A549 (cell line): Measurements from ENCODE around the gene CNTNAP2. TPM values are rescaled to one million over a fixed set of nuclear protein-coding genes. Genes with fewer than 3 reads are reported as not detected.

Source experiments
- ATAC-seq, 2 experiments: fragments of 200-7000 bp in 1 of 2; fragments of >200 bp in 1 of 2; cut with Nextera tagmentation in 1 of 2; cut with Tn5 transposase in 1 of 2; 3 replicates each; pipeline versions ENCODE4 v1.8.0 to v1.9.1; 2018 to 2020; ENCODE audit warnings: mild to moderate bottlenecking in 1 of 2, moderate library complexity in 1 of 2
- CTCF ChIA-PET: fragments of 300-600 bp; sonication (Branson Sonifier 250); formaldehyde crosslinking; extraction: SDS; loops from one replicate; lab custom pipeline; 2021; ENCODE audit warnings: antibody characterized with exemption, inconsistent platforms; lab: Yijun Ruan, JAX
- POLR2A ChIA-PET: fragments of 350-600 bp; formaldehyde crosslinking; extraction: SDS; loops from one replicate; lab custom pipeline; 2021; ENCODE audit warnings: antibody characterized with exemption, inconsistent platforms; lab: Yijun Ruan, JAX
- DNase-seq, 2 experiments: peaks; one replicate each; pipeline versions ENCODE4 v3.0.0 to v3.0.0-alpha.2; 2011 to 2016; ENCODE audit warnings: low read depth in 1 of 2, low spot score in 1 of 2
- FAIRE-seq: peaks from 2 replicates; lab custom pipeline; 2011; peaks lifted over from hg19 to GRCh38; lab: Jason Lieb, UNC
- H3K27ac ChIP-seq, 2 experiments: fragments of >200 bp; sonication (Bioruptor Twin); formaldehyde crosslinking; 3 replicates each; pipeline ENCODE4 v1.5.1; 2016 to 2017
- H3K4me1 ChIP-seq: fragments of >200 bp; sonication (Bioruptor Twin); formaldehyde crosslinking; 3 replicates; pipeline ENCODE4 v1.6.1; 2016
- H3K4me2 ChIP-seq: fragments of >200 bp; sonication (Bioruptor Twin); formaldehyde crosslinking; 3 replicates; pipeline ENCODE4 v1.6.1; 2016
- H3K4me3 ChIP-seq: fragments of >200 bp; sonication (Bioruptor Twin); formaldehyde crosslinking; 3 replicates; pipeline ENCODE4 v1.5.1; 2016
- H3K9me3 ChIP-seq: fragments of >200 bp; sonication (Bioruptor Twin); formaldehyde crosslinking; 3 replicates; pipeline ENCODE4 v1.6.1; 2016
- BHLHE40 ChIP-seq: IDR thresholded peaks from 2 replicates; pipeline ENCODE4 v1.6.1; 2012; ENCODE audit warnings: low read depth, low read length, inconsistent platforms
- CBX2 ChIP-seq: fragments of 200-600 bp; sonication (generic); IDR thresholded peaks from 2 replicates; pipeline ENCODE4 v1.6.1; 2016; ENCODE audit warnings: low read depth, mild to moderate bottlenecking, borderline replicate concordance
- CBX8 ChIP-seq: fragments of 200-600 bp; sonication (generic); IDR thresholded peaks from 2 replicates; pipeline ENCODE4 v1.6.1; 2016
- CEBPB ChIP-seq, 2 experiments: fragments of >200 bp in 1 of 2; sonication (Bioruptor Twin) in 1 of 2; formaldehyde crosslinking in 1 of 2; IDR thresholded peaks; 2 replicates each; pipeline ENCODE4 v1.6.1; 2012 to 2016
- CHD4 ChIP-seq: fragments of 200-600 bp; sonication (generic); IDR thresholded peaks from 2 replicates; pipeline ENCODE4 v1.6.1; 2016; ENCODE audit warnings: antibody characterized with exemption, mild to moderate bottlenecking, borderline replicate concordance
- EHF ChIP-seq: fragments of 250-450 bp; sonication (Bioruptor Pico); IDR thresholded peaks from 2 replicates; pipeline ENCODE4 v1.5.0; 2020; ENCODE audit warnings: mild to moderate bottlenecking
- ESRRA ChIP-seq: fragments of 150-350 bp; IDR thresholded peaks from 2 replicates; pipeline ENCODE4 v1.6.1; 2014; ENCODE audit warnings: mild to moderate bottlenecking, low read length, borderline replicate concordance
- FOSB ChIP-seq: fragments of 250-450 bp; sonication (Bioruptor Pico); IDR thresholded peaks from 2 replicates; pipeline ENCODE4 v1.5.0; 2020; ENCODE audit warnings: mild to moderate bottlenecking, moderate library complexity
- FOXS1 ChIP-seq: fragments of 250-450 bp; sonication (Bioruptor Pico); IDR thresholded peaks from 2 replicates; pipeline ENCODE4 v1.5.0; 2020; ENCODE audit warnings: mild to moderate bottlenecking, moderate library complexity
- HDAC2 ChIP-seq: fragments of 200-600 bp; sonication (generic); IDR thresholded peaks from 2 replicates; pipeline ENCODE4 v1.6.1; 2016
- HEYL ChIP-seq: fragments of 250-450 bp; sonication (Bioruptor Pico); IDR thresholded peaks from 2 replicates; pipeline ENCODE4 v1.8.0; 2021; ENCODE audit warnings: mild to moderate bottlenecking, moderate library complexity
- HOXB5 ChIP-seq: fragments of 250-450 bp; sonication (Bioruptor Pico); IDR thresholded peaks from 2 replicates; pipeline ENCODE4 v1.5.0; 2020; ENCODE audit warnings: mild to moderate bottlenecking, moderate library complexity
- JUNB ChIP-seq: fragments of >200 bp; sonication (Bioruptor Twin); formaldehyde crosslinking; IDR thresholded peaks from 2 replicates; pipeline ENCODE4 v1.6.1; 2016
- MAFK ChIP-seq: fragments of 450-650 bp; IDR thresholded peaks from 2 replicates; pipeline ENCODE4 v1.6.1; 2014; ENCODE audit not compliant: partially characterized antibody
- MYC ChIP-seq: IDR thresholded peaks from 2 replicates; pipeline ENCODE4 v1.6.1; 2012; ENCODE audit warnings: mild to moderate bottlenecking, inconsistent platforms, low read length, improper control_type of control experiment, borderline replicate concordance
- NFE2L2 ChIP-seq: fragments of 150-350 bp; conservative IDR thresholded peaks from 2 replicates; pipeline ENCODE4 v1.6.1; 2014; ENCODE audit warnings: low read length
- NPAS2 ChIP-seq: fragments of 250-450 bp; sonication (Bioruptor Pico); IDR thresholded peaks from 2 replicates; pipeline ENCODE4 v1.8.0; 2022; ENCODE audit warnings: mild to moderate bottlenecking, moderate library complexity, borderline replicate concordance
- POLR2AphosphoS2 ChIP-seq: conservative IDR thresholded peaks from 2 replicates; pipeline ENCODE4 v1.6.1; 2012; ENCODE audit warnings: low read length, improper control_type of control experiment, inconsistent platforms
- RFX5 ChIP-seq: fragments of 450-650 bp; IDR thresholded peaks from 2 replicates; pipeline ENCODE4 v1.7.1; 2014; ENCODE audit warnings: antibody characterized with exemption, mild to moderate bottlenecking, moderate library complexity
- SREBF2 ChIP-seq: fragments of 450-650 bp; IDR thresholded peaks from 2 replicates; pipeline ENCODE4 v1.6.1; 2014; ENCODE audit warnings: mild to moderate bottlenecking, moderate library complexity
- TP53 ChIP-seq: fragments of 250-450 bp; sonication (Bioruptor Pico); IDR thresholded peaks from 2 replicates; pipeline ENCODE4 v1.5.0; 2021; ENCODE audit warnings: mild to moderate bottlenecking, moderate library complexity
- ZC3H11A ChIP-seq: fragments of 450-650 bp; IDR thresholded peaks from 2 replicates; pipeline ENCODE4 v1.6.1; 2014; ENCODE audit warnings: antibody characterized with exemption, mild to moderate bottlenecking
- ZNF302 ChIP-seq: fragments of 250-450 bp; sonication (Bioruptor Pico); IDR thresholded peaks from 2 replicates; pipeline ENCODE4 v1.9.0; 2021; ENCODE audit warnings: inconsistent platforms, mild to moderate bottlenecking, moderate library complexity
- WGBS: methylation state at CpG from one replicate; pipeline ENCODE4 v1.1.6; 2017; ENCODE audit errors: missing lambda C conversion rate; 5-methylcytosine and 5-hydroxymethylcytosine counted together
- polyA plus RNA-seq, 4 experiments: library from polyadenylated mRNA; depleted of rRNA in 3 of 4; stranded (reverse); fragments of >200 nt; fragmentation: RNase III in 1 of 4; extraction: RNeasy Plus Mini Kit Qiagen cat#74134 plus additional on column Dnase treatment in 1 of 4; gene quantifications; 2 replicates in 3 of 4; 3 replicates in 1 of 4; pipeline ENCODE4 v1.2.3, GENCODE V29; 2011 to 2017
- TF ChIP-seq, protein P1 (sequence below): fragments of 450-650 bp; IDR thresholded peaks from 2 replicates; pipeline ENCODE4 v1.6.1; 2014; ENCODE audit warnings: antibody characterized with exemption
- TF ChIP-seq, protein P2 (sequence below): fragments of >200 bp; sonication (Bioruptor Twin); formaldehyde crosslinking; IDR thresholded peaks from 2 replicates; pipeline ENCODE4 v1.6.1; 2016
- TF ChIP-seq, protein P3 (sequence below): fragments of 250-450 bp; sonication (Bioruptor Pico); IDR thresholded peaks from 2 replicates; pipeline ENCODE4 v1.5.0; 2020; ENCODE audit warnings: low read depth, mild to moderate bottlenecking, moderate library complexity
- TF ChIP-seq, protein P4 (sequence below): IDR thresholded peaks from 2 replicates; pipeline ENCODE4 v1.6.1; 2012; ENCODE audit warnings: low read depth, borderline replicate concordance

Gene CNTNAP2
- polyA plus RNA-seq, 2 of the 4 experiments (the other 2 are of a cell fraction): 0.05 to 0.13 TPM

DNA sequence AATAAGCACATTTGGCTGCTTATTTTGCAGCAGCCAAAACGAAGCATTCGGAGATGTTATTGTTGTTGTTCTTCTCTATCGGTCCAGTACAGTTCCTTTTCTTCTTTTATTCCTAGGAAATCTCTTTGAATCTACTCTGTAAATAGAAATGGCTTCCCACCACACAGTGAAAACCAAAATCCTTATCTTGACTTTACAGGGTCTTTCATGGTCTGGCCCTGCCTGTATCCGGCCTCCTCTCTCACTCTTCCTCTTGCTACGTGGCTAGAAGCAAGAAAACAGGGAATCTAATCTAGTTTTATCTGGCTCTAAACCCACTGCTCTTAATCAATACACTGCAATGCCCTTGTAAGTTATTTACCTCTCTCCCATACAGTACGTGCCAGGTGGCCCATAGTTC lies 1547.9 kb downstream of the CNTNAP2 start:
- Histone ChIP-seq H3K27ac (no peak overlapping the region), H3K4me2 (no peak overlapping the region), H3K9me3 (no peaks in the 10 kb centered on the region), H3K4me1 (no peaks in the 10 kb centered on the region), H3K4me3 (no peak overlapping the region)
- FAIRE-seq: no peak
- no peak for ATAC-seq
- TF ChIP-seq, protein P1, sequence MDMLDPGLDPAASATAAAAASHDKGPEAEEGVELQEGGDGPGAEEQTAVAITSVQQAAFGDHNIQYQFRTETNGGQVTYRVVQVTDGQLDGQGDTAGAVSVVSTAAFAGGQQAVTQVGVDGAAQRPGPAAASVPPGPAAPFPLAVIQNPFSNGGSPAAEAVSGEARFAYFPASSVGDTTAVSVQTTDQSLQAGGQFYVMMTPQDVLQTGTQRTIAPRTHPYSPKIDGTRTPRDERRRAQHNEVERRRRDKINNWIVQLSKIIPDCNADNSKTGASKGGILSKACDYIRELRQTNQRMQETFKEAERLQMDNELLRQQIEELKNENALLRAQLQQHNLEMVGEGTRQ: no peak
- TF ChIP-seq TP53 (CRISPR knock-in tag) (no peak), CEBPB (IDR thresholded peaks at IDR 0.05) (no peak), HEYL (CRISPR knock-in tag) (no peak)
- ChIA-PET CTCF (interaction anchor here (0.6 kb wide), 1 partner anchor 425 kb away, joined by 3 read pairs; no protein-coding TSS in a partner anchor), POLR2A (no interaction called here)
- no peak for DNase-seq
- 16% methylated on average over 6 of the region's 6 CpGs for WGBS

DNA sequence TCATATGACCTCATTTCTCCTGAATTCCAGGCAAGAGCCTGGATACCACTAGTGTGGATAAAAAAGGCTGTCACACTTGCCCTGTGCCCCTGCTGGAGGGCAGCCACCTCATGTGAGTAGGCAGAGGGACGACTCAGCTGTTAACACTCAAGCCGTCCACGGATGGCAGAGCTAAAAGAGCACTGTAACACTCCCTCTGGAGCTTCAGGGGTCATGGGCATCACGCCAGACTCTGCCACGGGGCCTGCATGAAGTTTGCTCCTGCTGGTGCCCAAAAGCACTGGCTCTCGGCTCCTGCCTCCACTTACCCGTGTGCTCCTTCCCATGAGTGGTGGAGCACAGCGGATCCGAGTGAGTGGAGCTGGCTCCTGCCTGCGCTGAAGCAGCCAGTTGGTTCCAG lies 1554.2 kb downstream of the CNTNAP2 start:
- H3K4me2 ChIP-seq: no peak overlapping the region
- WGBS: 21% methylated on average over 7 of the region's 10 CpGs
- FAIRE-seq (no peak), ATAC-seq (no peak), DNase-seq (no peak)
- POLR2A ChIA-PET: no interaction called here
- no peak overlapping the region for H3K27ac ChIP-seq
- H3K4me1 ChIP-seq: no peaks in the 10 kb centered on the region
- H3K4me3 ChIP-seq: no peak overlapping the region
- no peaks in the 10 kb centered on the region; the same call in 2 of the 3 replicates for H3K9me3 ChIP-seq
- CTCF ChIA-PET: no interaction called here
- TF ChIP-seq HOXB5 (CRISPR knock-in tag): no peak
- no peak for TF ChIP-seq CBX8
- no peak for TF ChIP-seq JUNB
- TF ChIP-seq RFX5: no peak
- no peak for TF ChIP-seq FOXS1
- no peak for TF ChIP-seq FOSB (CRISPR knock-in tag)
- no peak for TF ChIP-seq BHLHE40
- TF ChIP-seq NFE2L2: no peak
- no peak for TF ChIP-seq EHF (CRISPR knock-in tag)
- no peak for TF ChIP-seq MAFK
- no peak for TF ChIP-seq TP53 (CRISPR knock-in tag)

DNA sequence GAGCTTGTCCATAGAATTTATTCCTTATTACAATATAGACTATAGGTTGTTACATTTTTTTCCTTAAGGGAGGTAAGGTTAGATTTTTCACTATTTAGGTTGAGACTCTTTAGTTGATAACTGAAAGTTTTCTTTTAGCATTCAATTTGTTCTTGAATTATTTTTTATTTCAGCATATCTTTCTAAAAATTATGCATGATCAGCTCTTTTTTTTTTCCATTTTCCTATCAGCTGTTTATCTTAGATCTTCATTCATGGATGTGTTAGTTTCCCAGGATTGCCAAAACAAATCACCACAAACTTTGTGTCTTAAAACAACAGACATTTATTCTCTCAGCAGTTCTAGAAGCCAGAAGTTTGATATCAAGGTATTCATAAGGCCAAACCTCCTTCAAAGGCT lies 1558.1 kb downstream of the CNTNAP2 start:
- TF ChIP-seq, protein P2, sequence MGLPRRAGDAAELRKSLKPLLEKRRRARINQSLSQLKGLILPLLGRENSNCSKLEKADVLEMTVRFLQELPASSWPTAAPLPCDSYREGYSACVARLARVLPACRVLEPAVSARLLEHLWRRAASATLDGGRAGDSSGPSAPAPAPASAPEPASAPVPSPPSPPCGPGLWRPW: no peak
- peak; percentile 89 for TF ChIP-seq MAFK
- H3K4me1 ChIP-seq: no peaks in the 10 kb centered on the region
- no peak for FAIRE-seq
- H3K4me2 ChIP-seq: no peak overlapping the region
- no peak overlapping the region for H3K4me3 ChIP-seq
- H3K27ac ChIP-seq: no peak overlapping the region
- ChIA-PET POLR2A (no interaction called here), CTCF (no interaction called here)
- no peak for ATAC-seq
- no peaks in the 10 kb centered on the region; the same call in 2 of the 3 replicates for H3K9me3 ChIP-seq
- DNase-seq: no peak

DNA sequence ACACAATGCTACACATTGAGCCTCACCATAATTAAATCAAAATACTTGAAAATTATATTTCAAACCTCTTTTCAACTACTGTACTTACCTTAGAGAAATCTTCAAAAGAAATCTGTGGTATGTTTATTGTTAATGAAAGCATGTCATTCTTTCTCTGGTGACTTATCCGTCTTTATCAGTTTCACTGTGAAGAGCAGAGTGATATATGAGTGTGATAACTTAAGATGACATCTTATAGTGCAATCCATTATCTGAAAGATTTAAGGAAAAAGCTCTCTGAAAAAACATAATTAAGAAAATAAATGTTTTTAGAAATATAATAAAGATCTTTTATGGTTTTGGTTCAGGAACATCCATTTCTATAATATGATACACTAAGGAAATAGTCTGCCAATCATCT lies 1562.3 kb downstream of the CNTNAP2 start:
- CTCF ChIA-PET: no interaction called here
- Histone ChIP-seq H3K27ac (no peak overlapping the region), H3K4me2 (no peak overlapping the region), H3K9me3 (no peaks in the 10 kb centered on the region), H3K4me3 (no peak overlapping the region), H3K4me1 (no peaks in the 10 kb centered on the region)
- TF ChIP-seq ZNF302 (CRISPR knock-in tag) (no peak), ZC3H11A (no peak), CHD4 (no peak), CBX2 (no peak), SREBF2 (no peak), ESRRA (no peak), RFX5 (no peak), CEBPB (IDR thresholded peaks at IDR 0.05) (no peak), MYC (no peak), POLR2AphosphoS2 (no peak), NPAS2 (CRISPR knock-in tag) (no peak), HDAC2 (no peak)
- TF ChIP-seq, protein P3, sequence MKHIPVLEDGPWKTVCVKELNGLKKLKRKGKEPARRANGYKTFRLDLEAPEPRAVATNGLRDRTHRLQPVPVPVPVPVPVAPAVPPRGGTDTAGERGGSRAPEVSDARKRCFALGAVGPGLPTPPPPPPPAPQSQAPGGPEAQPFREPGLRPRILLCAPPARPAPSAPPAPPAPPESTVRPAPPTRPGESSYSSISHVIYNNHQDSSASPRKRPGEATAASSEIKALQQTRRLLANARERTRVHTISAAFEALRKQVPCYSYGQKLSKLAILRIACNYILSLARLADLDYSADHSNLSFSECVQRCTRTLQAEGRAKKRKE: no peak
- TF ChIP-seq, protein P4, sequence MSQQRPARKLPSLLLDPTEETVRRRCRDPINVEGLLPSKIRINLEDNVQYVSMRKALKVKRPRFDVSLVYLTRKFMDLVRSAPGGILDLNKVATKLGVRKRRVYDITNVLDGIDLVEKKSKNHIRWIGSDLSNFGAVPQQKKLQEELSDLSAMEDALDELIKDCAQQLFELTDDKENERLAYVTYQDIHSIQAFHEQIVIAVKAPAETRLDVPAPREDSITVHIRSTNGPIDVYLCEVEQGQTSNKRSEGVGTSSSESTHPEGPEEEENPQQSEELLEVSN: no peak
- 69% methylated on average over 1 of the region's 1 CpG for WGBS
- no peak for DNase-seq
- POLR2A ChIA-PET: no interaction called here
- no peak for ATAC-seq
- no peak for FAIRE-seq
